IPS DF 6.9 (cell line): ENCODE results near the gene SAA4.
A peak's percentile ranks its signal among the peaks of the same experiment; 100 is the strongest.
"Not testable (repeated sequence)": the region's sequence is repeated elsewhere in the genome, so short reads cannot be mapped to it uniquely, and the experiment has no call there.

Experiments used
- DNase-seq: peaks from one replicate; pipeline ENCODE4 v3.0.0-alpha.2; 2013; ENCODE audit warnings: low read depth, low spot score
- H3K27ac ChIP-seq: one replicate; pipeline ENCODE4 v1.5.1; 2013; ENCODE audit warnings: low read length, control low read depth
- H3K27me3 ChIP-seq: 2 replicates; pipeline ENCODE4 v1.6.1; 2013; ENCODE audit warnings: mild to moderate bottlenecking, low read length; ENCODE audit not compliant: control insufficient read depth, insufficient read depth
- H3K36me3 ChIP-seq: 2 replicates; pipeline ENCODE4 v1.6.1; 2013; ENCODE audit warnings: low read length; ENCODE audit not compliant: control insufficient read depth, insufficient read depth
- H3K4me1 ChIP-seq: 2 replicates; pipeline ENCODE4 v1.6.1; 2013; ENCODE audit warnings: low read length; ENCODE audit not compliant: control insufficient read depth, insufficient read depth
- H3K4me3 ChIP-seq: 2 replicates; pipeline ENCODE4 v1.5.1; 2013; ENCODE audit warnings: mild to moderate bottlenecking, low read length
- H3K9me3 ChIP-seq: 2 replicates; pipeline ENCODE4 v1.6.1; 2013; ENCODE audit warnings: low read length, inconsistent platforms; ENCODE audit not compliant: control insufficient read depth, insufficient read depth
- WGBS: extraction: QIAGEN DNeasy Blood & Tissue Kit; methylation state at CpG from one replicate; pipeline ENCODE4 v1.1.7; 2013; ENCODE audit warnings: mixed read lengths, missing lambda C conversion rate; ENCODE audit not compliant: insufficient read length, insufficient coverage; 5-methylcytosine and 5-hydroxymethylcytosine counted together

Gene SAA4

DNA sequence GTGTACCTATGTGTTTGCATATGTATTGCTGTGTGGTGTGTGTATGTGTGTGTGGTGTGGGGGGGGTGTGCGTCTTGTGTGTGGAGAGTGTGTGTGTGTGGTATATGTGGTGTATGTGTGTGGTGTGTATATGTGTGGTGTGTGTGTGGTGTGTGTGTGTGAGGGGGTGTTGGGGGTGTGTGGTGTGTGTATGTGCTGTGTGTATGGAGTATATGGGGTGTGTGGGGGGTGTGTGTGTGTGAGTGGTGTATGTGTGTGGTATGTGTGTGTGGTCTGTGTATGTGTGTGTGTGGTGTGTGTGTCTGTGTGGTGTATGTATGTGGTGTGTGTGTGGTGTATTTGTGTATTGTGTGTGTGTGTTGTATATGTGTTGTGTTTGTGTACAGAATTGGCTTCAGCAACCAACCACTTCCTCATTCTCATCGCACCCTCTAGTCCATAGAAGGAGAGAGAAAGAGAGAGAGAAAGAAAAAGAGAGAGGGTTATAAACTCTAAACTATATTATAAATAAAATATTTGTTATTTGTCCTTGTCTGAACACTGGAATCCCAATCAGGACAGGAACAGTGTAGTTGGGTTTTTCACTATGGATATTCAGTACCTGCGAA, 13.7 kb downstream of the SAA4 start:
- Histone ChIP-seq H3K9me3 (no peaks in the 10 kb centered on the region), H3K27me3 (no peaks in the 10 kb centered on the region), H3K4me3 (no peak overlapping the region), H3K36me3 (no peaks in the 10 kb centered on the region), H3K27ac (no peak overlapping the region), H3K4me1 (no peaks in the 10 kb centered on the region)
- no peak for DNase-seq
- WGBS, result 100% methylated on average over 1 of the region's 3 CpGs

DNA sequence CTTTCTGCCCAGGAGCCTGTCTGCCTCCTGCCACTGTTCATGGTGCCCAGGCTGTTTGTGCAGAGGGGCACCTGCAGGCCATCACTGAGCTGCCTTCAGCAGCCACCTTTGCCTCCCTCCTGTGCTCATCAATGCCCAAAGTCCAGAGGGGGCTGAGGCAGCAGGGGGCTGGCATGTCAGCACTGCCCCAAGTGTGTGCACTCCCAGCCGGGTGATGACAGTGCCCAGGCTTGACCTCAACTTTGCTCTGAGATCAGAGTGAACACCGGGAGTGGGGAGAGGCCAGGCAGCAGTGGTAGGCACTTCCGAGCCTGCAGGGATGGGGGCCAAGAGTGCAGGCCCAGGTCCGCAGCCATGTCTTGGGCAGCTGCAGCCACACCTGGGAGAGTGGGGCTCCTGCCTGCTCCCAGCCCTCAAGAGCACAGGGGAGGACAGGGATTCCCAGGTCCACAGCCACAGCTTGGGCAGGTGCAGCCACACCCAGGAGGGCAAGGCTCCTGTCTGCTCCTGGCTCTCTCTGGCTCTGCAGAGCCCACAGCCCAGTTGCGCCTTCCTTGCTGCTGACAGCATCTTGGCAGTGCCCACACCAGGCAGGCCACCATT, 15.2 kb downstream of the SAA4 start:
- WGBS, result no CpG with 5 or more reads among the region's 5 CpGs
- no peaks in the 10 kb centered on the region for H3K9me3 ChIP-seq
- DNase-seq, result no peak
- H3K4me1 ChIP-seq, result no peaks in the 10 kb centered on the region
- no peak overlapping the region for H3K27ac ChIP-seq
- no peaks in the 10 kb centered on the region for H3K36me3 ChIP-seq
- H3K4me3 ChIP-seq, result no peak overlapping the region
- no peaks in the 10 kb centered on the region for H3K27me3 ChIP-seq

DNA sequence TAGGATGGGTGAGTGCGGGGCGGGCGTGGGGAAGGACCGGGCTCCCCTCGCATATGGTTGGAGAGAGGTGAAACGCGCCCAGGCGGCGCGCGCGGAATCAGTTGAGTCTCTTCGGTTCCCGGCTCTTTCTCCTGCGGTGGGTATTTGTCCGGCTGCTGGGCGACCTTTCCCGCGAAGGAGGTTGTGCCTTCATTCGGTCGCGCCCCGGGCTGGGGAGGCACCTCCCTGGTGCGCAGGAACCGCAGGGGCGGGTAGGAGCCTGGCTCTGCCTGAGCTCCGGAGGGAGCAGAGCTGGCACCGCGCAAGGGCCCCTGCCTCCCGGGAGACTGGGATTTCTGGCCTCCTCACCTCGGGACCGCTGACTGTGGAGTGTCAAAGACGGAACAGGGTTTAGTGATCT, 27.5 kb downstream of the SAA4 start:
- H3K27ac ChIP-seq, result no peak overlapping the region
- no peak for DNase-seq
- H3K27me3 ChIP-seq, result no peaks in the 10 kb centered on the region
- no peaks in the 10 kb centered on the region for H3K36me3 ChIP-seq
- no peak overlapping the region for H3K4me3 ChIP-seq
- no peaks in the 10 kb centered on the region for H3K4me1 ChIP-seq
- no CpG with 5 or more reads among the region's 33 CpGs for WGBS
- H3K9me3 ChIP-seq, result no peaks in the 10 kb centered on the region

DNA sequence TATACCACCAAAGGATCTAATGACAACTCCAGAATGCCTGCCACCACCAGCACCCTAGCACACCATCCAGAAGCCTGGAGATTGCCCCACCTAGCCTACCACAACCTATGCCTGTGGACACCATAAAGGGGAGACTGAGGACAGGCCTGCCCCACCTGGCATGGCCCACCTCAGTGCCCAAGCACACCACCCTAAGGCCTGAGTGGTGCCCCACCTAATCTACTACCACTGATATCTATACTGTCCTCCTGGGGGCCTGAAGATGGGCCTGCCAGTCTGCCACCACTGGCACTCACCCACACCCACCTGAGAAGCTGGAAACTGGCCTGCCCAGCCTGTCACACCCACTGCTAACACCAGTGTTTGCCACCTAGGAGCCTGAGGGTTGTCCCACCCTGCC, 31.8 kb downstream of the SAA4 start:
- no peak overlapping the region for H3K27ac ChIP-seq
- no peaks in the 10 kb centered on the region for H3K9me3 ChIP-seq
- no peak for DNase-seq
- no peak overlapping the region for H3K4me3 ChIP-seq
- H3K36me3 ChIP-seq, result no peaks in the 10 kb centered on the region
- H3K4me1 ChIP-seq, result no peaks in the 10 kb centered on the region
- no peaks in the 10 kb centered on the region for H3K27me3 ChIP-seq

DNA sequence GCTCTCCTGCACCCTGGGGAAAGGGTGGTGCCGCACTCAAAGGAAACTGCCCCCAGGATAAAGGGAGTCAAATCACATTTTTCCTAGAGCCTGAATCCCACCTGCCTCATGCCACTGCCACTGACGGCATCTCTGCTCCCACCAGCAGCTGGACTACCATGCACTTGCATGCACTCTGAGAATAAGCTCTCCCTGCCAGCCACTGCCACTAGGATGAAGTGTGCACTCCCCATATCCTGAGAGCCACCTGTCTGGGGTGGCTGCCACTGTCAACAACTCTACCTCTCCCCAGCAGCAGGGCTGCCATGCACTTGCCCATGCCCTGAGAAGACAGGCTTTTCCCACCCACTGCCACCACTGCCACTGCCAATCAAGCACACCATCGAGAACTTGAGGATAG, 32.4 kb downstream of the SAA4 start:
- no peak overlapping the region for H3K4me3 ChIP-seq
- H3K27me3 ChIP-seq, result no peaks in the 10 kb centered on the region
- no peak overlapping the region for H3K27ac ChIP-seq
- no peaks in the 10 kb centered on the region for H3K9me3 ChIP-seq
- H3K4me1 ChIP-seq, result no peaks in the 10 kb centered on the region
- no peaks in the 10 kb centered on the region for H3K36me3 ChIP-seq
- DNase-seq, result no peak
- WGBS, result no CpG with 5 or more reads among the region's 3 CpGs

DNA sequence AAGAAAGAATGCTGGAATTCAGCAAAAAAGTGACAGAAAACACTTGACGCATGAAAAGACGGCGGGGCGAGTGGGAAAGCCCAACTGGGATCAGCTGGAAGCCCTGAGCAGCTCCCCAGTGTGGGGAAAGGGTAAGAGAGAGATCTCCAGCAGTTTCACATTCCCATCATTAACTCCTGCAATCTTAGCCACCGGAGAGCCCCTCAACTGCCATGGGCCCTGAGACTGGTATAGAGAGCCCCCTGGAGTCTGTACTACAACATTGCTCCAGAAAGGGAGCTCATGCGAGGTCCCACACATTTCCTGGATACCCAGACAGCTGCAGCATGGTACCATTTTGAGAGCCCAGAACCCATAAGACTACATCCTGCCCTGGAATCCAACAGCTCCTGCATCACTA, 32.9 kb downstream of the SAA4 start:
- H3K27me3 ChIP-seq, result no peaks in the 10 kb centered on the region
- no peak overlapping the region for H3K27ac ChIP-seq
- H3K36me3 ChIP-seq, result no peaks in the 10 kb centered on the region
- no peaks in the 10 kb centered on the region for H3K4me1 ChIP-seq
- peak; percentile 31 for DNase-seq
- no peak overlapping the region for H3K4me3 ChIP-seq
- H3K9me3 ChIP-seq, result no peaks in the 10 kb centered on the region
- no CpG with 5 or more reads among the region's 6 CpGs for WGBS

DNA sequence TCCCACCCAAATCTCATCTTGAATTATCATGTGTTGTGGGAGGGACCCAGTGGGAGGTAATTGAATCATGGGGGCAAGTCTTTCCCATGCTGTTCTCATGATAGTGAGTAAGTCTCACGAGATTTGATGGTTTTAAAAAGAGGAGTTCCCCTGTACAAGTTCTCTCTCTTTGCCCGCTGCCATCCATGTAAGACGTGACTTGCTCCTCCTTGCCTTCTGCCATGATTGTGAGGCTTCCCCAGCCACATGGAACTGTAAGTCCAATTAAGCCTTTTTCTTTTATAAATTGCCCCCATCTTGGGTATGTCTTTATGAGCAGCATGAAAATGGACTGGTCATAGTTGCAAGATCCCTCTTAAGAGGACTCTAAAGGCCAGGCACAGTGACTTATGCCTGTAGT, 38.9 kb downstream of the SAA4 start:
- H3K4me3 ChIP-seq, H3K9me3 ChIP-seq, H3K4me1 ChIP-seq, H3K27ac ChIP-seq, DNase-seq, H3K36me3 ChIP-seq, H3K27me3 ChIP-seq: not testable (repeated sequence)
- WGBS, result no CpG with 5 or more reads among the region's 3 CpGs

DNA sequence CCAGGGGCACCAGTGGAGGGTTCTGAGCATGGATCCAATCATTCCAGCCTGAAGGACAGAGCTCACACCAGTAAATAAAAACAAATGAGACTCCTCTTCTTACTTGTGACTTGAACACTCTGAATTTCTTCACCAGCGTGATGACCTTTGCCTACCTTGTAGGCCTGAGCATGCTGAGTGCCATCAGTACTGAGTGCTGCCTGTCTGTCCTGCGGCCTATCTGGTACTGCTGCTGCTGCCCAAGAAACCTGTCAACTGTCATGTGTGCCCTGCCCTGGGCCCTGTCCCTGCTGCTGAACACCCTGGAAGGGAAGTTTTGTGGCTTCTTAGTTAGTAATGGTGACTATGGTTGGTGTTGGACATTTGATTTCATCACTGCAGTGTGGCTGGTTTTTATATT, 40.1 kb downstream of the SAA4 start:
- Histone ChIP-seq H3K4me3 (no peak overlapping the region), H3K27me3 (no peaks in the 10 kb centered on the region), H3K4me1 (no peaks in the 10 kb centered on the region), H3K9me3 (no peaks in the 10 kb centered on the region), H3K36me3 (no peaks in the 10 kb centered on the region), H3K27ac (no peak overlapping the region)
- DNase-seq, result no peak
- no CpG with 5 or more reads among the region's 2 CpGs for WGBS

DNA sequence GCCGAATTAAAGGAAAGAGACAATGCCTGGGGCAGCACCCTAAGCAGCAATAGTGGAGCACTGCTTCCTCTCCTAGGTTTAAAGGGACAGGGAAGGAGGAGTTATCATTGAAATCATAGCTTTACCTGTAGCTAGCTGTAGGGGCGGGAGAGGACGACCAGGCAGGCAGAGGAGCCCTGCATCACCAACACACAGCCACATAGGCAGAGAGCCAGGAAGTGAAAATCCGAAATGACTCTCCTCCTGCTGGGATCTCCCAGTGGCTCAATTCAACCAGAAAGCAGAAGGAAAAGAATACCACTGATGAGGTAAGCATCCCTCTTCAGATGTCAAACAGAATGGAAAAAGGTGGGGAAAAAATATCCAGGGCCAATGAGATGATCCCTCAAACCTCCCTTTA, 43.6 kb downstream of the SAA4 start:
- Histone ChIP-seq H3K4me3 (no peak overlapping the region), H3K36me3 (no peaks in the 10 kb centered on the region), H3K27me3 (no peaks in the 10 kb centered on the region), H3K27ac (no peak overlapping the region), H3K9me3 (no peaks in the 10 kb centered on the region), H3K4me1 (no peaks in the 10 kb centered on the region)
- DNase-seq, result peak; percentile 31
- no CpG with 5 or more reads among the region's 4 CpGs for WGBS

DNA sequence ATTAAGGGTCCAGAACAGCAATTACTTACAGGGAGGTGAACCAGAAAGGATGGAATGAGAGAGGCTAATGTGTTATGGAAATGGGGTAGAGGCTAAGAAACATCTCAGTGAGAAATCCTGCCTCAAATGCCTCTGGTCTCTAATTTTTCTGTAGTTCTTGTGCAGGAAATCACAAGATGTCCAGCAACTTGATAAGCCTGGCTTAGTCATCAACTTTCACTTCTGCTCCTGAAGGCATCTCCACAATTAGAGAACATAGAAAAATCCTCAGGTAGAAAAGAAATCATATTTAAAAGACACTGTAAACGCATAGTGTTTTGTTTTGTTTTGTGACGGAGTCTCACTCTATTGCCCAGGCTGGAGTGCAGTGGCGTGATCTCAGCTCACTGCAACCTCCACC, 45.2 kb downstream of the SAA4 start:
- DNase-seq, result no peak
- Histone ChIP-seq H3K4me3 (no peak overlapping the region), H3K27me3 (no peaks in the 10 kb centered on the region), H3K36me3 (no peaks in the 10 kb centered on the region), H3K27ac (no peak overlapping the region), H3K9me3 (no peaks in the 10 kb centered on the region), H3K4me1 (no peaks in the 10 kb centered on the region)
- WGBS, result no CpG with 5 or more reads among the region's 3 CpGs

DNA sequence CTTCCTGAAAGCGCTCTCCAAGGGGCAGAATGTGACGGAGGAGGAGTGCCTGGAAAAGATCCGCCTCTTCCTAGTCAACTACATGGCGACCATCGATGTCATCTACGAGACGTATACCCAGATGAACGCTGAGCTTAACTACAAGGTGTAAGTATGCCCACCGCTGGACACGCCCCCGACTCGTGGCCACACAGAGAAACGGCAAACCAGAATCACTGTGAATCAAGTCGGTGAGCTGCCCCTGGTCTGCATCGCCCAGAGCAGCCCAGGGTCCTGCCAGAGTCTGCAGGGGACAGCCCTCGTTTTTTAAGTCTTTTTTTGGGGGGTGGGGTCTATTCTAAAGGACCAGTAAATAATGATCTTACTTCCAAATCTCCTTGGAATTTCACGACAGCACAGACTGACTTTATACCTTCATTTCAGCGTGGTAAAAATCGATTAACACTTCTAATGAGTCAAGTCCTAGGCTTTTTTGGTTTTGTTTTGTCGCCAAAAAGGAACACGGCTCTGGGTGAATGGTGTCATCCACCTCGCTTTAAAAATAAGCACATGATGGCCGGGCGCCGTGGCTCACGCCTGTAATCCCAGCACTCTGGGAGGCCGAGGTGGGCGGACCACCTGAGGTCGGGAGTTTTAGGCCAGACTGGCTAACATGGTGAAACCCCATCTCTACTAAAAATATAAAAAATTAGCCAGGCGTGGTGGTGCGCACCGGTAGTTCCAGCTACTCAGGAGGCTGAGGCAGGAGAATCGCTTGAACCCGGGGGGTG, 46.9 kb downstream of the SAA4 start:
- no CpG with 5 or more reads among the region's 34 CpGs for WGBS
- H3K4me1 ChIP-seq, H3K4me3 ChIP-seq, H3K9me3 ChIP-seq, H3K36me3 ChIP-seq, DNase-seq, H3K27ac ChIP-seq, H3K27me3 ChIP-seq: not testable (repeated sequence)
